Activated CD8-positive, alpha-beta T cell treated with anti-CD3 and anti-CD28 coated beads for 36 hours (primary cell): Measurements from ENCODE around the gene PTPN18. TPM values are rescaled to one million over a fixed set of nuclear protein-coding genes. Genes with fewer than 3 reads are reported as not detected.

ENCODE experiments used
- ATAC-seq: fragments of 200-7000 bp; cut with Tn5 transposase; one replicate; pipeline ENCODE4 v1.10.0; 2021; ENCODE audit warnings: mild to moderate bottlenecking, moderate library complexity
- CTCF ChIA-PET: fragments of 350-600 bp; sonication (Branson Sonifier 250); formaldehyde crosslinking; loops from one replicate; lab custom pipeline; 2021; ENCODE audit warnings: antibody characterized with exemption; lab: Charles Lee
- POLR2A ChIA-PET: fragments of 350-600 bp; sonication (Branson Sonifier 250); formaldehyde crosslinking; loops from one replicate; lab custom pipeline; 2021; ENCODE audit warnings: antibody characterized with exemption; lab: Charles Lee
- DNase-seq: peaks from one replicate; pipeline ENCODE4 v3.0.0-alpha.2; 2020
- H3K27ac Mint-ChIP-seq: one replicate; pipeline ENCODE4 v1.8.0; 2021; ENCODE audit warnings: mild to moderate bottlenecking, mixed read lengths
- H3K27me3 Mint-ChIP-seq: one replicate; pipeline ENCODE4 v1.8.0; 2021; ENCODE audit warnings: mixed read lengths
- H3K36me3 Mint-ChIP-seq: one replicate; pipeline ENCODE4 v1.8.0; 2021; ENCODE audit warnings: low read depth, mixed read lengths
- H3K4me1 Mint-ChIP-seq: one replicate; pipeline ENCODE4 v1.8.0; 2021; ENCODE audit warnings: low read depth, mixed read lengths
- H3K4me3 Mint-ChIP-seq: one replicate; pipeline ENCODE4 v1.8.0; 2021; ENCODE audit warnings: mild to moderate bottlenecking, moderate library complexity, mixed read lengths
- H3K9me3 Mint-ChIP-seq: one replicate; pipeline ENCODE4 v1.8.0; 2021; ENCODE audit warnings: mixed read lengths
- intact Hi-C: fragments of 100-400 bp; cut with micrococcal nuclease; formaldehyde crosslinking; loops from one replicate; pipeline ENCODE4 v1.10.0; 2022
- total RNA-seq, 2 experiments: library from RNA; stranded (reverse); gene quantifications; one replicate each; pipeline ENCODE4 v1.2.3, GENCODE V29; 2021
- TF ChIP-seq, protein P1 (sequence below): fragments of 200-600 bp; IDR thresholded peaks from one replicate; pipeline ENCODE4 v1.8.0; 2022; ENCODE audit warnings: antibody characterized with exemption, mild to moderate bottlenecking

PTPN18 gene
- total RNA-seq, 2 experiments from 2014 or later, result 32.9 to 35.4 TPM

- intact Hi-C loops, result no loop called here
- POLR2A ChIA-PET, result interaction anchor here (0.6 to 3.9 kb wide), 6 partner anchors 12 to 28 kb away, joined by 3 to 28 read pairs (median 4); partner anchors contain the start of gene IMP4
- CTCF ChIA-PET, result interaction anchor here (0.8 to 2.5 kb wide), 3 partner anchors 11 to 37 kb away, joined by 3 to 7 read pairs (median 3); partner anchors contain the start of gene PTPN18
Measured at GRCh38 chr2:130369965-130370341, 14.1 kb downstream of the PTPN18 start.

DNA sequence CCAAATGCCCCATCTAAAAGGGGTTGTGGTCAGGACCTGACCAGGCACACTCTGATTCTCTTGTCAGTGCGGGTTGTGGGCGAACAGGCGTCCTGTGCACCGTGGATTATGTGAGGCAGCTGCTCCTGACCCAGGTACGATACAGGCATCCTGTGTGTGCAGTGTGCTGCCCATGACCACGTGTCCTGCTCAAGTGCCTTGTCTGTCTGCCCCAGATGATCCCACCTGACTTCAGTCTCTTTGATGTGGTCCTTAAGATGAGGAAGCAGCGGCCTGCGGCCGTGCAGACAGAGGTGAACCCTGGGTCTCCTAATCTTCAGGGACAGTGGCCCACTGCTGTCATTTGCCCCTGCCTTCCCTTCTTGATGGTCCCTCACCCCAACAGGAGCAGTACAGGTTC is 14.6 kb downstream of the PTPN18 start:
- CTCF ChIA-PET, result interaction anchor here (0.8 to 2.5 kb wide), 4 partner anchors 11 to 38 kb away, joined by 3 to 7 read pairs (median 3); partner anchors contain the start of gene PTPN18
- peak overlapping the region; percentile 97 for H3K27ac Mint-ChIP-seq
- H3K4me1 Mint-ChIP-seq, result peaks cover 36% of the 10 kb centered on the region
- no peaks in the 10 kb centered on the region for H3K9me3 Mint-ChIP-seq
- POLR2A ChIA-PET, result interaction anchor here (0.8 to 3.9 kb wide), 5 partner anchors 11 to 28 kb away, joined by 3 to 28 read pairs (median 5); partner anchors contain the start of gene IMP4
- no peaks in the 10 kb centered on the region for H3K27me3 Mint-ChIP-seq
- TF ChIP-seq, protein P1, sequence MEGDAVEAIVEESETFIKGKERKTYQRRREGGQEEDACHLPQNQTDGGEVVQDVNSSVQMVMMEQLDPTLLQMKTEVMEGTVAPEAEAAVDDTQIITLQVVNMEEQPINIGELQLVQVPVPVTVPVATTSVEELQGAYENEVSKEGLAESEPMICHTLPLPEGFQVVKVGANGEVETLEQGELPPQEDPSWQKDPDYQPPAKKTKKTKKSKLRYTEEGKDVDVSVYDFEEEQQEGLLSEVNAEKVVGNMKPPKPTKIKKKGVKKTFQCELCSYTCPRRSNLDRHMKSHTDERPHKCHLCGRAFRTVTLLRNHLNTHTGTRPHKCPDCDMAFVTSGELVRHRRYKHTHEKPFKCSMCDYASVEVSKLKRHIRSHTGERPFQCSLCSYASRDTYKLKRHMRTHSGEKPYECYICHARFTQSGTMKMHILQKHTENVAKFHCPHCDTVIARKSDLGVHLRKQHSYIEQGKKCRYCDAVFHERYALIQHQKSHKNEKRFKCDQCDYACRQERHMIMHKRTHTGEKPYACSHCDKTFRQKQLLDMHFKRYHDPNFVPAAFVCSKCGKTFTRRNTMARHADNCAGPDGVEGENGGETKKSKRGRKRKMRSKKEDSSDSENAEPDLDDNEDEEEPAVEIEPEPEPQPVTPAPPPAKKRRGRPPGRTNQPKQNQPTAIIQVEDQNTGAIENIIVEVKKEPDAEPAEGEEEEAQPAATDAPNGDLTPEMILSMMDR, result no peak
- ATAC-seq (peak; percentile 62), DNase-seq (peak; percentile 81)
- H3K4me3 Mint-ChIP-seq, result peak overlapping the region; percentile 91
- intact Hi-C loops, result no loop called here
- H3K36me3 Mint-ChIP-seq, result peaks cover 39% of the 10 kb centered on the region

More at GRCh38 chr2:130369965-130370341, 14.1 kb downstream of the PTPN18 start:
- ATAC-seq, result no peak
- H3K27me3 Mint-ChIP-seq, result no peaks in the 10 kb centered on the region
- peaks cover 32% of the 10 kb centered on the region for H3K4me1 Mint-ChIP-seq
- peak overlapping the region; percentile 97 for H3K27ac Mint-ChIP-seq
- H3K9me3 Mint-ChIP-seq, result no peaks in the 10 kb centered on the region
- peak overlapping the region; percentile 91 for H3K4me3 Mint-ChIP-seq
- TF ChIP-seq, protein P1, result no peak
- H3K36me3 Mint-ChIP-seq, result peaks cover 34% of the 10 kb centered on the region
- no peak for DNase-seq

DNA sequence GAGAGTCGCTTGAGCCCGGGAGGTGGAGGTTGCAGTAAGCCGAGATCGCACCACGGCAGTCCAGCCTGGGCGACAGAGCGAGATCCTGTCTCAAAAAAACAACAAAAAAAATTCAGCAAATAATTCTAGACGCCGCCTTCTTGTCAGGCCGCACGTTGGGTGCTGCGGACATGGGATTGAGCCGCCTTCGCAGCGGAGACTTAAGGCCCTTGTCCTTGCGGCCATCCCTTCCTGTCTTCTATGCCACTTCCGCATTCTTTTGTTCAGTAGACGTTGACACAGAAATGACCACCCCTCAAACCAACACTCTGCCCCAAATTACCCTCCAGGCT is 15.8 kb downstream of the PTPN18 start:
- Mint-ChIP-seq H3K36me3 (peaks cover 48% of the 10 kb centered on the region), H3K9me3 (no peaks in the 10 kb centered on the region), H3K27ac (peak overlapping the region; percentile 97), H3K4me1 (peaks cover 48% of the 10 kb centered on the region), H3K4me3 (peak overlapping the region; percentile 91), H3K27me3 (no peaks in the 10 kb centered on the region)
- ChIA-PET CTCF (interaction anchor here (1.0 to 2.5 kb wide), 3 partner anchors 17 to 39 kb away, joined by 4 to 10 read pairs (median 7); partner anchors contain the start of gene PTPN18), POLR2A (interaction anchor here (0.8 to 3.9 kb wide), 3 partner anchors 16 to 29 kb away, joined by 3 to 28 read pairs (median 5); partner anchors contain the start of gene IMP4)
- TF ChIP-seq, protein P1, result no peak
- ATAC-seq, result peak; percentile 18
- no peak for DNase-seq
- intact Hi-C loops, result no loop called here

DNA sequence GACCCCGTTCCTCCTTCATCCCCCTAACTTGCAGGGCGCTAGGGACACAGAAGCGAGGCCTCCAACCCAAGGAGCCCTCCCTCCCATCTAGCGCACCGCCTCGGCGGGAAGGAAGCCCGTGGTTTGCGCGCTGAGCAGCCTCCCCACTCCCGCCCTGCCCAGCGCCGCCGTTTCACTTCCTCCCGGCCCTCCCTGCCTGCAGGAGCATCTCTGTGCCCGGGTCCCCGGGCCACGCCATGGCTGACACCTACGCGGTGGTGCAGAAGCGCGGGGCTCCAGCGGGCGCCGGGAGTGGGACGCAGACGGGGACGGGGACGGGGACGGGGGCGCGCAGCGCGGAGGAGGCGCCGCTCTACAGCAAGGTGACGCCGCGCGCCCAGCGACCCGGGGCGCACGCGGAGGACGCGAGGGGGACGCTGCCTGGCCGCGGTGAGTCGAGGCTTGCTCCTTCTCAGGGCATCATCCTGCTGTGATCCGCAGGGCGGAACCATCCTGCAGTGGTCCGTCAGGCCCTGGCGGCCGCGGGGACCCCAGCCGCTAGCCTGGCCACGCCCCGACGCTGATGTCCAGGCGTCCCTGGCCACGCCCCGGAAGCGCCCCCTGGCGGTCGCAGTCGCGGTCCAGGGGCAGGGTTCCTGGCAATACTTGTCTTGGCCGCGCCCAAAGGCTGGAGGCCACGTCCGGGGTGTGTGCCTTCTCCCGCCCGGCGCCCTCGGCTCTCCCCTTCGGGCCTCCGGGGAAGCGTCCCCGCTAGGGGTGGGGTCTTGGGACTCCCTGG is 16.4 kb downstream of the PTPN18 start:
- H3K4me3 Mint-ChIP-seq, result peak overlapping the region; percentile 91
- H3K27ac Mint-ChIP-seq, result peak overlapping the region; percentile 97
- peak; percentile 79 for DNase-seq
- H3K27me3 Mint-ChIP-seq, result no peaks in the 10 kb centered on the region
- ATAC-seq, result peak; percentile 65
- TF ChIP-seq, protein P1, result peak; percentile 95
- POLR2A ChIA-PET, result interaction anchor here (0.7 to 2.0 kb wide), 6 partner anchors 17 to 34 kb away, joined by 3 to 18 read pairs (median 4); partner anchors contain the start of gene IMP4
- H3K4me1 Mint-ChIP-seq, result peaks cover 54% of the 10 kb centered on the region
- peaks cover 48% of the 10 kb centered on the region for H3K36me3 Mint-ChIP-seq
- CTCF ChIA-PET, result interaction anchor here (0.7 to 2.3 kb wide), 9 partner anchors 9 to 192 kb away, joined by 3 to 18 read pairs (median 5); partner anchors contain the start of genes IMP4 and PTPN18
- intact Hi-C loops, result no loop called here
- no peaks in the 10 kb centered on the region for H3K9me3 Mint-ChIP-seq
